K562 (cell line): ENCODE results near the gene TUT1. TPM values are rescaled to one million over a fixed set of nuclear protein-coding genes. Genes with fewer than 3 reads are reported as not detected.

Experiments used
- ATF1 ChIP-seq, 2 experiments: fragments of 450-650 bp in 1 of 2; IDR thresholded peaks; 2 replicates each; pipeline ENCODE4 v1.6.1; 2016; ENCODE audit warnings: missing compliant biosample characterization in 1 of 2, missing genetic modification characterization in 1 of 2
- CXXC5 ChIP-seq: fragments of 250-450 bp; sonication (Bioruptor Pico); IDR thresholded peaks from 2 replicates; pipeline ENCODE4 v1.8.0; 2022; ENCODE audit warnings: inconsistent platforms, mild to moderate bottlenecking, moderate library complexity
- GABPA ChIP-seq: fragments of 200-800 bp; sonication (Bioruptor generic); conservative IDR thresholded peaks from 2 replicates; pipeline ENCODE4 v1.6.1; 2016; ENCODE audit warnings: low read depth, missing genetic modification characterization, missing compliant biosample characterization
- KLF1 ChIP-seq: fragments of 450-650 bp; IDR thresholded peaks from 2 replicates; pipeline ENCODE4 v1.6.1; 2016; ENCODE audit warnings: missing genetic modification characterization, missing compliant biosample characterization
- POLR2B ChIP-seq: fragments of 450-650 bp; IDR thresholded peaks from 2 replicates; pipeline ENCODE4 v1.6.1; 2018; ENCODE audit warnings: low read depth; ENCODE audit not compliant: partially characterized antibody
- RBBP5 ChIP-seq: fragments of 200-600 bp; sonication (generic); IDR thresholded peaks from 2 replicates; pipeline ENCODE4 v1.6.1; 2012; ENCODE audit warnings: borderline replicate concordance, mild to moderate bottlenecking, low read length, control low read depth, inconsistent platforms; ENCODE audit not compliant: insufficient read depth, poor library complexity, severe bottlenecking
- SNIP1 ChIP-seq: fragments of 450-650 bp; IDR thresholded peaks from 2 replicates; pipeline ENCODE4 v1.7.1; 2017; ENCODE audit warnings: low read depth, mild to moderate bottlenecking
- ZNF282 ChIP-seq: sonication (generic); formaldehyde crosslinking; IDR thresholded peaks from 2 replicates; pipeline ENCODE4 v1.8.1; 2023; ENCODE audit warnings: missing genetic modification reagents
- ZNF347 ChIP-seq: fragments of 450-650 bp; formaldehyde crosslinking; IDR thresholded peaks from 2 replicates; pipeline ENCODE4 v1.4.0; 2020; ENCODE audit warnings: low read depth, mild to moderate bottlenecking, moderate library complexity
- ZNF764 ChIP-seq: fragments of 250-450 bp; sonication (Bioruptor Pico); IDR thresholded peaks from 2 replicates; pipeline ENCODE4 v1.4.0; 2020; ENCODE audit warnings: low read depth, mild to moderate bottlenecking, moderate library complexity
- polyA plus RNA-seq, 8 experiments: library from polyadenylated mRNA; depleted of rRNA in 4 of 8; stranded (reverse) in 5 of 8; unstranded in 3 of 8; fragments of >200 nt; fragmentation: Nextera tagmentation in 2 of 8; fragmentation: Illumina TruSeq in 1 of 8; extraction: Ambion mirVana in 2 of 8; extraction: Trizol in 1 of 8; gene quantifications; 2 replicates each; pipeline versions ENCODE4 v1.2.1 to v1.2.3, GENCODE V29; 2011 to 2014; ENCODE audit warnings: inconsistent platforms in 1 of 8, missing spikeins in 1 of 8
- total RNA-seq, 7 experiments: library from RNA; depleted of rRNA in 6 of 7; stranded (reverse); fragments of >200 nt in 6 of 7; fragmentation: Illumina TruSeq in 2 of 7; extraction: Trizol in 2 of 7; gene quantifications; 2 replicates each; pipeline versions ENCODE4 v1.2.1 to v1.2.3, GENCODE V29; 2011 to 2021; ENCODE audit warnings: low replicate concordance in 1 of 7
- TF ChIP-seq, protein P1 (sequence below): IDR thresholded peaks from 2 replicates; pipeline ENCODE4 v1.6.1; 2014; ENCODE audit warnings: antibody characterized with exemption
- TF ChIP-seq, protein P2 (sequence below), 2 experiments: IDR thresholded peaks; 2 replicates each; pipeline ENCODE4 v1.6.1; 2011; ENCODE audit warnings: borderline replicate concordance in 1 of 2, control low read depth in 1 of 2, low read depth in 1 of 2, low read length in 1 of 2, mild to moderate bottlenecking in 1 of 2, mixed read lengths in 1 of 2, moderate library complexity in 1 of 2; ENCODE audit not compliant: insufficient read depth in 1 of 2, insufficient read length in 1 of 2, poor library complexity in 1 of 2, severe bottlenecking in 1 of 2; ENCODE audit errors: extremely low read depth in 1 of 2
- TF ChIP-seq, protein P3 (sequence below): fragments of 450-650 bp; IDR thresholded peaks from 2 replicates; pipeline ENCODE4 v1.6.1; 2016; ENCODE audit warnings: mild to moderate bottlenecking, moderate library complexity

TUT1 gene
- total and polyA plus RNA-seq, 9 of the 15 experiments (the other 6 are each of a cell fraction or from before 2014, with no cell fraction given) = 0.66 to 44.3 (median 15.7) TPM

DNA sequence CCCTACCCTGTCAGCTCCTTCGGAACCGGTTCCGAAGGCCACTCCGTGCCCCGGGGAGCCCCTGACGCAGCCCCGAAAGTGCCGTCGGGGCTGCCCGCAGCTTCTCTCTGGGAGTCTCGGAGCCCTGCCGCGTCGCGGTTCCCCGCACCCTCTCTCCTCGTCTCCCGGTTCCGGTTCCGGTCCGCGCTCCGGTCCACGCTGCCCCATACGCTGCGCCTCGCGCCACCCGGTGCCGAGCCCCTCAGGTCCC lies 9.7 kb upstream of the TUT1 start (continued):
- TF ChIP-seq, protein P1, sequence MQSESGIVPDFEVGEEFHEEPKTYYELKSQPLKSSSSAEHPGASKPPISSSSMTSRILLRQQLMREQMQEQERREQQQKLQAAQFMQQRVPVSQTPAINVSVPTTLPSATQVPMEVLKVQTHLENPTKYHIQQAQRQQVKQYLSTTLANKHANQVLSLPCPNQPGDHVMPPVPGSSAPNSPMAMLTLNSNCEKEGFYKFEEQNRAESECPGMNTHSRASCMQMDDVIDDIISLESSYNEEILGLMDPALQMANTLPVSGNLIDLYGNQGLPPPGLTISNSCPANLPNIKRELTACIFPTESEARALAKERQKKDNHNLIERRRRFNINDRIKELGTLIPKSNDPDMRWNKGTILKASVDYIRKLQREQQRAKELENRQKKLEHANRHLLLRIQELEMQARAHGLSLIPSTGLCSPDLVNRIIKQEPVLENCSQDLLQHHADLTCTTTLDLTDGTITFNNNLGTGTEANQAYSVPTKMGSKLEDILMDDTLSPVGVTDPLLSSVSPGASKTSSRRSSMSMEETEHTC = no peak
- no peak for TF ChIP-seq KLF1 (tag)
- TF ChIP-seq ZNF764 (CRISPR knock-in tag) = no peak
- TF ChIP-seq RBBP5 = peak; percentile 91
- no peak for TF ChIP-seq ATF1 (CRISPR knock-in tag; IDR thresholded peaks at IDR 0.05)
- peak; percentile 23; the same call in 1 of the 2 replicates for TF ChIP-seq ATF1 (tag; IDR thresholded peaks at IDR 0.05)
- no peak for TF ChIP-seq POLR2B
- TF ChIP-seq CXXC5 = peak; percentile 61; the same call in 1 of the 2 replicates
- no peak for TF ChIP-seq SNIP1
- TF ChIP-seq, protein P2, sequence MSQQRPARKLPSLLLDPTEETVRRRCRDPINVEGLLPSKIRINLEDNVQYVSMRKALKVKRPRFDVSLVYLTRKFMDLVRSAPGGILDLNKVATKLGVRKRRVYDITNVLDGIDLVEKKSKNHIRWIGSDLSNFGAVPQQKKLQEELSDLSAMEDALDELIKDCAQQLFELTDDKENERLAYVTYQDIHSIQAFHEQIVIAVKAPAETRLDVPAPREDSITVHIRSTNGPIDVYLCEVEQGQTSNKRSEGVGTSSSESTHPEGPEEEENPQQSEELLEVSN (IDR thresholded peaks at IDR 0.05; ENCODE audit: borderline replicate concordance in 1 of 2, extremely low read depth in 1 of 2, insufficient read depth in 1 of 2, insufficient read length in 1 of 2, low read depth in 1 of 2, low read length in 1 of 2, poor library complexity in 1 of 2, severe bottlenecking in 1 of 2) = peak; percentile 52 to 53
- 0 out of 2 replicates have a peak, but pooled peaks have one; percentile 6 for TF ChIP-seq ZNF282 (CRISPR knock-in tag)
- TF ChIP-seq ZNF347 (CRISPR knock-in tag) = no peak
- TF ChIP-seq, protein P3, sequence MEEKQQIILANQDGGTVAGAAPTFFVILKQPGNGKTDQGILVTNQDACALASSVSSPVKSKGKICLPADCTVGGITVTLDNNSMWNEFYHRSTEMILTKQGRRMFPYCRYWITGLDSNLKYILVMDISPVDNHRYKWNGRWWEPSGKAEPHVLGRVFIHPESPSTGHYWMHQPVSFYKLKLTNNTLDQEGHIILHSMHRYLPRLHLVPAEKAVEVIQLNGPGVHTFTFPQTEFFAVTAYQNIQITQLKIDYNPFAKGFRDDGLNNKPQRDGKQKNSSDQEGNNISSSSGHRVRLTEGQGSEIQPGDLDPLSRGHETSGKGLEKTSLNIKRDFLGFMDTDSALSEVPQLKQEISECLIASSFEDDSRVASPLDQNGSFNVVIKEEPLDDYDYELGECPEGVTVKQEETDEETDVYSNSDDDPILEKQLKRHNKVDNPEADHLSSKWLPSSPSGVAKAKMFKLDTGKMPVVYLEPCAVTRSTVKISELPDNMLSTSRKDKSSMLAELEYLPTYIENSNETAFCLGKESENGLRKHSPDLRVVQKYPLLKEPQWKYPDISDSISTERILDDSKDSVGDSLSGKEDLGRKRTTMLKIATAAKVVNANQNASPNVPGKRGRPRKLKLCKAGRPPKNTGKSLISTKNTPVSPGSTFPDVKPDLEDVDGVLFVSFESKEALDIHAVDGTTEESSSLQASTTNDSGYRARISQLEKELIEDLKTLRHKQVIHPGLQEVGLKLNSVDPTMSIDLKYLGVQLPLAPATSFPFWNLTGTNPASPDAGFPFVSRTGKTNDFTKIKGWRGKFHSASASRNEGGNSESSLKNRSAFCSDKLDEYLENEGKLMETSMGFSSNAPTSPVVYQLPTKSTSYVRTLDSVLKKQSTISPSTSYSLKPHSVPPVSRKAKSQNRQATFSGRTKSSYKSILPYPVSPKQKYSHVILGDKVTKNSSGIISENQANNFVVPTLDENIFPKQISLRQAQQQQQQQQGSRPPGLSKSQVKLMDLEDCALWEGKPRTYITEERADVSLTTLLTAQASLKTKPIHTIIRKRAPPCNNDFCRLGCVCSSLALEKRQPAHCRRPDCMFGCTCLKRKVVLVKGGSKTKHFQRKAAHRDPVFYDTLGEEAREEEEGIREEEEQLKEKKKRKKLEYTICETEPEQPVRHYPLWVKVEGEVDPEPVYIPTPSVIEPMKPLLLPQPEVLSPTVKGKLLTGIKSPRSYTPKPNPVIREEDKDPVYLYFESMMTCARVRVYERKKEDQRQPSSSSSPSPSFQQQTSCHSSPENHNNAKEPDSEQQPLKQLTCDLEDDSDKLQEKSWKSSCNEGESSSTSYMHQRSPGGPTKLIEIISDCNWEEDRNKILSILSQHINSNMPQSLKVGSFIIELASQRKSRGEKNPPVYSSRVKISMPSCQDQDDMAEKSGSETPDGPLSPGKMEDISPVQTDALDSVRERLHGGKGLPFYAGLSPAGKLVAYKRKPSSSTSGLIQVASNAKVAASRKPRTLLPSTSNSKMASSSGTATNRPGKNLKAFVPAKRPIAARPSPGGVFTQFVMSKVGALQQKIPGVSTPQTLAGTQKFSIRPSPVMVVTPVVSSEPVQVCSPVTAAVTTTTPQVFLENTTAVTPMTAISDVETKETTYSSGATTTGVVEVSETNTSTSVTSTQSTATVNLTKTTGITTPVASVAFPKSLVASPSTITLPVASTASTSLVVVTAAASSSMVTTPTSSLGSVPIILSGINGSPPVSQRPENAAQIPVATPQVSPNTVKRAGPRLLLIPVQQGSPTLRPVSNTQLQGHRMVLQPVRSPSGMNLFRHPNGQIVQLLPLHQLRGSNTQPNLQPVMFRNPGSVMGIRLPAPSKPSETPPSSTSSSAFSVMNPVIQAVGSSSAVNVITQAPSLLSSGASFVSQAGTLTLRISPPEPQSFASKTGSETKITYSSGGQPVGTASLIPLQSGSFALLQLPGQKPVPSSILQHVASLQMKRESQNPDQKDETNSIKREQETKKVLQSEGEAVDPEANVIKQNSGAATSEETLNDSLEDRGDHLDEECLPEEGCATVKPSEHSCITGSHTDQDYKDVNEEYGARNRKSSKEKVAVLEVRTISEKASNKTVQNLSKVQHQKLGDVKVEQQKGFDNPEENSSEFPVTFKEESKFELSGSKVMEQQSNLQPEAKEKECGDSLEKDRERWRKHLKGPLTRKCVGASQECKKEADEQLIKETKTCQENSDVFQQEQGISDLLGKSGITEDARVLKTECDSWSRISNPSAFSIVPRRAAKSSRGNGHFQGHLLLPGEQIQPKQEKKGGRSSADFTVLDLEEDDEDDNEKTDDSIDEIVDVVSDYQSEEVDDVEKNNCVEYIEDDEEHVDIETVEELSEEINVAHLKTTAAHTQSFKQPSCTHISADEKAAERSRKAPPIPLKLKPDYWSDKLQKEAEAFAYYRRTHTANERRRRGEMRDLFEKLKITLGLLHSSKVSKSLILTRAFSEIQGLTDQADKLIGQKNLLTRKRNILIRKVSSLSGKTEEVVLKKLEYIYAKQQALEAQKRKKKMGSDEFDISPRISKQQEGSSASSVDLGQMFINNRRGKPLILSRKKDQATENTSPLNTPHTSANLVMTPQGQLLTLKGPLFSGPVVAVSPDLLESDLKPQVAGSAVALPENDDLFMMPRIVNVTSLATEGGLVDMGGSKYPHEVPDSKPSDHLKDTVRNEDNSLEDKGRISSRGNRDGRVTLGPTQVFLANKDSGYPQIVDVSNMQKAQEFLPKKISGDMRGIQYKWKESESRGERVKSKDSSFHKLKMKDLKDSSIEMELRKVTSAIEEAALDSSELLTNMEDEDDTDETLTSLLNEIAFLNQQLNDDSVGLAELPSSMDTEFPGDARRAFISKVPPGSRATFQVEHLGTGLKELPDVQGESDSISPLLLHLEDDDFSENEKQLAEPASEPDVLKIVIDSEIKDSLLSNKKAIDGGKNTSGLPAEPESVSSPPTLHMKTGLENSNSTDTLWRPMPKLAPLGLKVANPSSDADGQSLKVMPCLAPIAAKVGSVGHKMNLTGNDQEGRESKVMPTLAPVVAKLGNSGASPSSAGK = peak; percentile 69; the same call in 1 of the 2 replicates
- peak; percentile 90 for TF ChIP-seq GABPA
